Ovary (tissue), 1 donor: ENCODE measurements around the gene ACSM5.

ENCODE experiments used
- EP300 ChIP-seq: sonication (generic); formaldehyde crosslinking; IDR thresholded peaks from one replicate; pipeline ENCODE4 v1.6.1; 2017; ENCODE audit warnings: antibody characterized with exemption
- POLR2A ChIP-seq: fragments of 450-650 bp; IDR thresholded peaks from one replicate; pipeline ENCODE4 v1.6.1; 2017; ENCODE audit warnings: antibody characterized with exemption, mild to moderate bottlenecking, moderate library complexity

DNA sequence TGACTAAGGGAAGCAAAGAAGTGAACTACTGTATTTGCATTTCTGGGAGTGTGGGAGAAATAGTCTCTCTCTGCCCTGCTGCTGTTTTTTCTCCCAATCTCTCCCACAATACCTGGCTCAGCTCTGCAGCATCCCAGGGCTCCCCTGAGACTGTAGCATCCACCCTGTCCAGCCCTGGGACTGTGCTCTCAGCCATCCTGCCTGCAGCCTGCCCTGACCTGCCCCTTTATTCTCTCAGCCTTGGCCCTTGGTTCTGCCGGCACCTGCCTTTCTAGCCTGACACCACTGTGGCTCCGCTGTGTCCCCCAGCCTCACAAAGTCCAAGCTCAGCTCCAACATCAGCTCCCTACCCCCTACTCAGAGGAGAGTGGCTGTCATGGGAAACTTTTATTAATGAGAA lies 6.7 kb upstream of the ACSM5 start:
- TF ChIP-seq EP300: no peak
- TF ChIP-seq POLR2A: no peak
